CD4-positive, alpha-beta T cell treated with Interferon alpha-2 for 1 hour (primary cell): Measurements from ENCODE around the gene COX5A.
A peak's percentile ranks its signal among the peaks of the same experiment; 100 is the strongest.

Source experiments
- DNase-seq, 2 donors: peaks; one replicate each; pipeline ENCODE4 v3.0.0-alpha.2; 2020 to 2022

Gene COX5A

GRCh38 chr15:74937590-74938371, at the start of gene COX5A:
COX5A (minus strand) TSS chr15:74938073; CDS start chr15:74938014, 59 bp downstream.
- DNase-seq: peak; percentile 93 to 94

GRCh38 chr15:74983725-74984231, 45.9 kb upstream of the COX5A start:
- DNase-seq: no peak

- no peak for DNase-seq
These were observed 44.3 kb upstream of the COX5A start for GRCh38 chr15:74982183-74982582.

- DNase-seq: no peak
These were observed 40.6 kb upstream of the COX5A start for GRCh38 chr15:74978503-74978902.

- DNase-seq: no peak
These were observed 40.2 kb upstream of the COX5A start for GRCh38 chr15:74978077-74978476.

- no peak for DNase-seq
These were observed 39.7 kb upstream of the COX5A start for GRCh38 chr15:74977599-74977998.

GRCh38 chr15:74976159-74976558, 38.3 kb upstream of the COX5A start:
- no peak for DNase-seq

GRCh38 chr15:74967670-74968069, 29.8 kb upstream of the COX5A start:
- DNase-seq: no peak

GRCh38 chr15:74964794-74965193, 26.9 kb upstream of the COX5A start:
- DNase-seq: no peak

- DNase-seq: no peak
These were observed 25.3 kb upstream of the COX5A start for GRCh38 chr15:74963213-74963612.

- no peak for DNase-seq
These were observed 24.8 kb upstream of the COX5A start for GRCh38 chr15:74962671-74963070.

- no peak for DNase-seq
These were observed 24.3 kb upstream of the COX5A start for GRCh38 chr15:74962219-74962618.

- no peak for DNase-seq
These were observed 23.7 kb upstream of the COX5A start for GRCh38 chr15:74961616-74962015.

- DNase-seq: no peak
These were observed 23.2 kb upstream of the COX5A start for GRCh38 chr15:74960995-74961588.

GRCh38 chr15:74960286-74960685, 22.4 kb upstream of the COX5A start:
- DNase-seq: no peak

GRCh38 chr15:74959586-74959939, 21.7 kb upstream of the COX5A start:
- no peak for DNase-seq

GRCh38 chr15:74958908-74959585, 21.2 kb upstream of the COX5A start:
- no peak for DNase-seq

- no peak for DNase-seq
These were observed 20.5 kb upstream of the COX5A start for GRCh38 chr15:74958320-74958907.

GRCh38 chr15:74957476-74958035, 19.7 kb upstream of the COX5A start:
- no peak for DNase-seq

- DNase-seq: peak; percentile 47 to 74
These were observed 19.0 kb upstream of the COX5A start, which contains the start of gene RPP25 for GRCh38 chr15:74956648-74957475. RPP25 (minus strand) TSS chr15:74956772; CDS start chr15:74956583, 189 bp downstream.

GRCh38 chr15:74955796-74956647, 18.1 kb upstream of the COX5A start:
- DNase-seq: peak; percentile 60 to 68
